Activated CD4-positive, alpha-beta T cell treated with anti-CD3 and anti-CD28 coated beads, Interleukin-2, amount 50 U/mL, for 48 hours (primary cell): Measurements from ENCODE around the gene CFAP58.

Experiments
- DNase-seq, 2 experiments: peaks; one replicate each; pipeline ENCODE4 v3.0.0-alpha.2; 2020

CFAP58 gene

GRCh38 chr10:104487794-104488438, 134.3 kb downstream of the CFAP58 start:
- no peak for DNase-seq

- DNase-seq = no peak
These were observed 134.8 kb downstream of the CFAP58 start for GRCh38 chr10:104488439-104488832.

- DNase-seq = no peak
These were observed 138.8 kb downstream of the CFAP58 start for GRCh38 chr10:104492329-104492940.

- DNase-seq = no peak
These were observed 144.9 kb downstream of the CFAP58 start for GRCh38 chr10:104498347-104499081.

- DNase-seq = no peak
These were observed 147.8 kb downstream of the CFAP58 start for GRCh38 chr10:104501449-104501848.

GRCh38 chr10:104501864-104502579, 148.4 kb downstream of the CFAP58 start:
- no peak for DNase-seq

GRCh38 chr10:104502907-104503306, 149.3 kb downstream of the CFAP58 start:
- DNase-seq = no peak
